A549 (cell line): ENCODE measurements around the gene CDCA3. TPM values are rescaled to one million over a fixed set of nuclear protein-coding genes. Genes with fewer than 3 reads are reported as not detected.
A peak's percentile ranks its signal among the peaks of the same experiment; 100 is the strongest.

Experiments used
- ATAC-seq, 2 experiments: fragments of 200-7000 bp in 1 of 2; fragments of >200 bp in 1 of 2; cut with Nextera tagmentation in 1 of 2; cut with Tn5 transposase in 1 of 2; 3 replicates each; pipeline versions ENCODE4 v1.8.0 to v1.9.1; 2018 to 2020; ENCODE audit warnings: mild to moderate bottlenecking in 1 of 2, moderate library complexity in 1 of 2
- CTCF ChIA-PET: fragments of 300-600 bp; sonication (Branson Sonifier 250); formaldehyde crosslinking; extraction: SDS; loops from one replicate; lab custom pipeline; 2021; ENCODE audit warnings: antibody characterized with exemption, inconsistent platforms; lab: Yijun Ruan, JAX
- POLR2A ChIA-PET: fragments of 350-600 bp; formaldehyde crosslinking; extraction: SDS; loops from one replicate; lab custom pipeline; 2021; ENCODE audit warnings: antibody characterized with exemption, inconsistent platforms; lab: Yijun Ruan, JAX
- DNase-seq, 2 experiments: peaks; one replicate each; pipeline versions ENCODE4 v3.0.0 to v3.0.0-alpha.2; 2011 to 2016; ENCODE audit warnings: low read depth in 1 of 2, low spot score in 1 of 2
- FAIRE-seq: peaks from 2 replicates; lab custom pipeline; 2011; peaks lifted over from hg19 to GRCh38; lab: Jason Lieb, UNC
- H3K27ac ChIP-seq, 2 experiments: fragments of >200 bp; sonication (Bioruptor Twin); formaldehyde crosslinking; 3 replicates each; pipeline ENCODE4 v1.5.1; 2016 to 2017
- H3K4me1 ChIP-seq: fragments of >200 bp; sonication (Bioruptor Twin); formaldehyde crosslinking; 3 replicates; pipeline ENCODE4 v1.6.1; 2016
- H3K4me2 ChIP-seq: fragments of >200 bp; sonication (Bioruptor Twin); formaldehyde crosslinking; 3 replicates; pipeline ENCODE4 v1.6.1; 2016
- H3K4me3 ChIP-seq: fragments of >200 bp; sonication (Bioruptor Twin); formaldehyde crosslinking; 3 replicates; pipeline ENCODE4 v1.5.1; 2016
- H3K9me3 ChIP-seq: fragments of >200 bp; sonication (Bioruptor Twin); formaldehyde crosslinking; 3 replicates; pipeline ENCODE4 v1.6.1; 2016
- BHLHE40 ChIP-seq: IDR thresholded peaks from 2 replicates; pipeline ENCODE4 v1.6.1; 2012; ENCODE audit warnings: low read depth, low read length, inconsistent platforms
- CBX2 ChIP-seq: fragments of 200-600 bp; sonication (generic); IDR thresholded peaks from 2 replicates; pipeline ENCODE4 v1.6.1; 2016; ENCODE audit warnings: low read depth, mild to moderate bottlenecking, borderline replicate concordance
- CHD2 ChIP-seq: fragments of 150-350 bp; IDR thresholded peaks from 2 replicates; pipeline ENCODE4 v1.6.1; 2014; ENCODE audit warnings: low read length; ENCODE audit not compliant: partially characterized antibody
- EHF ChIP-seq: fragments of 250-450 bp; sonication (Bioruptor Pico); IDR thresholded peaks from 2 replicates; pipeline ENCODE4 v1.5.0; 2020; ENCODE audit warnings: mild to moderate bottlenecking
- ELK1 ChIP-seq: fragments of 150-350 bp; IDR thresholded peaks from 2 replicates; pipeline ENCODE4 v1.6.1; 2014; ENCODE audit warnings: low read depth, mild to moderate bottlenecking, low read length
- EP300 ChIP-seq, 2 experiments: fragments of >200 bp; sonication (Bioruptor Twin); formaldehyde crosslinking; IDR thresholded peaks; 2 replicates in 1 of 2; 3 replicates in 1 of 2; pipeline ENCODE4 v1.6.1; 2016 to 2017
- FOSB ChIP-seq: fragments of 250-450 bp; sonication (Bioruptor Pico); IDR thresholded peaks from 2 replicates; pipeline ENCODE4 v1.5.0; 2020; ENCODE audit warnings: mild to moderate bottlenecking, moderate library complexity
- HDAC2 ChIP-seq: fragments of 200-600 bp; sonication (generic); IDR thresholded peaks from 2 replicates; pipeline ENCODE4 v1.6.1; 2016
- HMGXB4 ChIP-seq: fragments of 250-450 bp; sonication (Bioruptor Pico); IDR thresholded peaks from 2 replicates; pipeline ENCODE4 v1.5.0; 2021; ENCODE audit warnings: mild to moderate bottlenecking, moderate library complexity, borderline replicate concordance
- HOXA7 ChIP-seq: fragments of 250-450 bp; sonication (Bioruptor Pico); IDR thresholded peaks from 2 replicates; pipeline ENCODE4 v1.5.0; 2020; ENCODE audit warnings: mild to moderate bottlenecking, moderate library complexity
- JUNB ChIP-seq: fragments of >200 bp; sonication (Bioruptor Twin); formaldehyde crosslinking; IDR thresholded peaks from 2 replicates; pipeline ENCODE4 v1.6.1; 2016
- KDM5A ChIP-seq: fragments of 200-600 bp; sonication (generic); IDR thresholded peaks from 2 replicates; pipeline ENCODE4 v1.6.1; 2016; ENCODE audit warnings: antibody characterized with exemption, mild to moderate bottlenecking
- MAFK ChIP-seq: fragments of 450-650 bp; IDR thresholded peaks from 2 replicates; pipeline ENCODE4 v1.6.1; 2014; ENCODE audit not compliant: partially characterized antibody
- MAX ChIP-seq: IDR thresholded peaks from 2 replicates; pipeline ENCODE4 v1.6.1; 2012
- MAZ ChIP-seq: fragments of 150-350 bp; IDR thresholded peaks from 2 replicates; pipeline ENCODE4 v1.6.1; 2014; ENCODE audit warnings: antibody characterized with exemption, low read depth, low read length, borderline replicate concordance
- MYC ChIP-seq: IDR thresholded peaks from 2 replicates; pipeline ENCODE4 v1.6.1; 2012; ENCODE audit warnings: mild to moderate bottlenecking, inconsistent platforms, low read length, improper control_type of control experiment, borderline replicate concordance
- NR3C1 ChIP-seq: fragments of >200 bp; sonication (Bioruptor Twin); formaldehyde crosslinking; IDR thresholded peaks from 3 replicates; pipeline ENCODE4 v1.6.1; 2017
- PHF8 ChIP-seq: fragments of 200-600 bp; sonication (generic); IDR thresholded peaks from 2 replicates; pipeline ENCODE4 v1.6.1; 2016; ENCODE audit warnings: low read depth, mild to moderate bottlenecking, antibody characterized with exemption, moderate library complexity, borderline replicate concordance
- RAD21 ChIP-seq, 2 experiments: fragments of >200 bp in 1 of 2; sonication (Bioruptor Twin) in 1 of 2; formaldehyde crosslinking in 1 of 2; IDR thresholded peaks in 1 of 2; conservative IDR thresholded peaks in 1 of 2; 2 replicates in 1 of 2; 3 replicates in 1 of 2; pipeline ENCODE4 v1.6.1; 2012 to 2018; ENCODE audit warnings: inconsistent platforms in 1 of 2
- RARB ChIP-seq: fragments of 250-450 bp; sonication (Bioruptor Pico); IDR thresholded peaks from 2 replicates; pipeline ENCODE4 v1.8.0; 2021; ENCODE audit warnings: mild to moderate bottlenecking, moderate library complexity
- RFX5 ChIP-seq: fragments of 450-650 bp; IDR thresholded peaks from 2 replicates; pipeline ENCODE4 v1.7.1; 2014; ENCODE audit warnings: antibody characterized with exemption, mild to moderate bottlenecking, moderate library complexity
- SMC3 ChIP-seq: fragments of >200 bp; sonication (Bioruptor Twin); formaldehyde crosslinking; IDR thresholded peaks from 3 replicates; pipeline ENCODE4 v1.6.1; 2018; ENCODE audit warnings: inconsistent platforms
- ZFP36 ChIP-seq: fragments of 450-650 bp; IDR thresholded peaks from 2 replicates; pipeline ENCODE4 v1.6.1; 2014; ENCODE audit warnings: borderline replicate concordance; ENCODE audit not compliant: partially characterized antibody
- WGBS: methylation state at CpG from one replicate; pipeline ENCODE4 v1.1.6; 2017; ENCODE audit errors: missing lambda C conversion rate; 5-methylcytosine and 5-hydroxymethylcytosine counted together
- polyA plus RNA-seq, 4 experiments: library from polyadenylated mRNA; depleted of rRNA in 3 of 4; stranded (reverse); fragments of >200 nt; fragmentation: RNase III in 1 of 4; extraction: RNeasy Plus Mini Kit Qiagen cat#74134 plus additional on column Dnase treatment in 1 of 4; gene quantifications; 2 replicates in 3 of 4; 3 replicates in 1 of 4; pipeline ENCODE4 v1.2.3, GENCODE V29; 2011 to 2017

CDCA3 gene
- polyA plus RNA-seq, 2 of the 4 experiments (the other 2 are of a cell fraction) = 57.5 to 80.2 TPM

- Histone ChIP-seq H3K9me3 (no peaks in the 10 kb centered on the region), H3K4me2 (no peak overlapping the region), H3K27ac (no peak overlapping the region), H3K4me3 (no peak overlapping the region), H3K4me1 (peaks cover 8% of the 10 kb centered on the region)
- FAIRE-seq (no peak), DNase-seq (no peak), ATAC-seq (no peak)
- TF ChIP-seq HDAC2 (no peak), SMC3 (no peak), JUNB (no peak), BHLHE40 (no peak), RARB (CRISPR knock-in tag) (no peak), ELK1 (no peak), MAZ (no peak)
- ChIA-PET CTCF (interaction anchor here (7.5 to 29.8 kb wide), 3 partner anchors 14 to 92 kb away, joined by 56 to 306 read pairs (median 92); partner anchors contain the start of genes MLF2 and P3H3), POLR2A (no interaction called here)
- 95% methylated on average over 17 of the region's 17 CpGs for WGBS
Observed at GRCh38 chr12:6845395-6845794, 5.7 kb downstream of the CDCA3 start.

- TF ChIP-seq EHF (no peak), KDM5A (no peak), HMGXB4 (CRISPR knock-in tag) (no peak), MAFK (no peak), RAD21 (conservative IDR thresholded peaks at IDR 0.05 in 1 of 2, IDR thresholded peaks at IDR 0.05 in 1 of 2) (no peak)
- no peaks in the 10 kb centered on the region for H3K4me1 ChIP-seq
- H3K4me3 ChIP-seq = no peak overlapping the region
- H3K27ac ChIP-seq = no peak overlapping the region
- ChIA-PET CTCF (interaction anchor here (1.6 to 29.8 kb wide), 6 partner anchors 12 to 272 kb away, joined by 4 to 306 read pairs (median 32); partner anchors contain the start of genes MLF2 and P3H3), POLR2A (interaction anchor here (2.0 kb wide), 1 partner anchor 8 kb away, joined by 9 read pairs; the partner anchor contains the start of genes CDCA3 and USP5)
- no peak for FAIRE-seq
- H3K9me3 ChIP-seq = no peaks in the 10 kb centered on the region
- WGBS = 83% methylated on average over 15 of the region's 16 CpGs
- no peak for DNase-seq
- H3K4me2 ChIP-seq = no peak overlapping the region
- ATAC-seq = peak in 1 of 2 experiments; percentile 63; a peak in 3 of 6 replicates
Observed at GRCh38 chr12:6843118-6843902, 7.8 kb downstream of the CDCA3 start.

GRCh38 chr12:6842075-6842474 lies 9.0 kb downstream of the CDCA3 start:
- no peak overlapping the region for H3K27ac ChIP-seq
- DNase-seq (no peak), ATAC-seq (no peak), FAIRE-seq (no peak)
- ChIA-PET CTCF (interaction anchor here (0.6 to 29.8 kb wide), 6 partner anchors 10 to 190 kb away, joined by 3 to 306 read pairs (median 31); partner anchors contain the start of genes MLF2 and P3H3), POLR2A (interaction anchor here (2.0 kb wide), 1 partner anchor 10 kb away, joined by 9 read pairs; the partner anchor contains the start of genes CDCA3 and USP5)
- 95% methylated on average over 4 of the region's 4 CpGs for WGBS
- H3K4me3 ChIP-seq = no peak overlapping the region
- no peaks in the 10 kb centered on the region for H3K9me3 ChIP-seq
- no peak for TF ChIP-seq NR3C1
- no peak for TF ChIP-seq HOXA7 (CRISPR knock-in tag)
- TF ChIP-seq FOSB (CRISPR knock-in tag) = no peak
- TF ChIP-seq ZFP36 = no peak
- no peak for TF ChIP-seq RFX5
- no peak for TF ChIP-seq MYC
- TF ChIP-seq EP300 (IDR thresholded peaks at IDR 0.05) = no peak
- TF ChIP-seq CBX2 = no peak
- no peak for TF ChIP-seq MAX
- TF ChIP-seq SMC3 = no peak
- TF ChIP-seq MAZ = no peak
- no peak for TF ChIP-seq KDM5A
- no peak for TF ChIP-seq CHD2
- TF ChIP-seq PHF8 = no peak
- no peak overlapping the region for H3K4me2 ChIP-seq
- no peaks in the 10 kb centered on the region for H3K4me1 ChIP-seq
